Measurements from ENCODE around the gene C3. TPM values are rescaled to one million over a fixed set of nuclear protein-coding genes. Genes with fewer than 3 reads are reported as not detected.
A peak's percentile ranks its signal among the peaks of the same experiment; 100 is the strongest.
"Not testable (repeated sequence)": the region's sequence is repeated elsewhere in the genome, so short reads cannot be mapped to it uniquely, and the experiment has no call there.

C3 gene
- polyA plus RNA-seq, 3 donors, result 2.4 to 5.3 (median 3.2) TPM

- H3K36me3 ChIP-seq (replicated peaks in 1 of 2; ENCODE audit: control insufficient read depth in 1 of 2, insufficient read depth in 2 of 2, low read length in 2 of 2), result no peaks in the 10 kb centered on the region
- no peaks in the 10 kb centered on the region for H3K9me3 ChIP-seq (replicated peaks in 1 of 2; ENCODE audit: control insufficient read depth in 1 of 2, insufficient read depth in 1 of 2, low read length in 2 of 2)
- H3K79me2 ChIP-seq (ENCODE audit: insufficient read depth, low read length), result no peaks in the 10 kb centered on the region
- H3K4me2 ChIP-seq (replicated peaks; ENCODE audit: extremely low read depth, low read length, poor library complexity, severe bottlenecking), result no peak overlapping the region
- Mint-ChIP-seq H3K27me3 (ENCODE audit: low read depth in 3 of 3) (peaks cover 43 to 55% (median 44%) of the 10 kb centered on the region in 3 donors), H3K4me3 (peak overlapping the region in 1 of 2 donors; percentile 75), H3K4me1 (peaks cover 9% of the 10 kb centered on the region), H3K9me3 (peaks cover 0 to 12% (median 0%) of the 10 kb centered on the region in 7 donors), H3K36me3 (no peaks in the 10 kb centered on the region), H3K27ac (peak overlapping the region in 1 of 7 donors; percentile 30)
- intact Hi-C loops (cut with micrococcal nuclease), result loop anchor here in 1 of 2 donors (5.0 kb wide), 1 partner anchor 78 kb away; no protein-coding TSS in a partner anchor
- H3K4me3 ChIP-seq (replicated peaks in 1 of 3; ENCODE audit: low read depth in 2 of 3, low read length in 3 of 3), result no peak overlapping the region
- peak; percentile 49 for TF ChIP-seq CTCF (IDR thresholded peaks at IDR 0.05)
- H3K4me1 ChIP-seq (ENCODE audit: control insufficient read depth in 1 of 2, insufficient read depth in 2 of 2, low read length in 2 of 2), result no peaks in the 10 kb centered on the region
- no peaks in the 10 kb centered on the region for H4K20me1 ChIP-seq (ENCODE audit: insufficient read depth, low read length)
- H2AFZ ChIP-seq (ENCODE audit: insufficient read depth, low read depth, low read length, poor library complexity, severe bottlenecking), result no peak overlapping the region
- 15% methylated on average over 29 of the region's 30 CpGs for WGBS (ENCODE audit: insufficient coverage)
- no peak overlapping the region for H3K9ac ChIP-seq (ENCODE audit: insufficient read depth, low read length, poor library complexity, severe bottlenecking)
- no peak overlapping the region for H3K27ac ChIP-seq (ENCODE audit: low read depth in 1 of 2, low read length in 2 of 2)
- DNase-seq, result peak; percentile 31 to 50 (median 45)
- peaks cover 3 to 30% of the 10 kb centered on the region in 2 donors for H3K27me3 ChIP-seq (ENCODE audit: control insufficient read depth in 2 of 2, insufficient read depth in 2 of 2, low read length in 2 of 2)
Measured at GRCh38 chr19:6710273-6711077, 10.0 kb downstream of the C3 start.

- Mint-ChIP-seq H3K27ac (no peak overlapping the region), H3K4me1 (peaks cover 9% of the 10 kb centered on the region), H3K4me3 (peak overlapping the region in 1 of 2 donors; percentile 59), H3K9me3 (peaks cover 0 to 12% (median 0%) of the 10 kb centered on the region in 7 donors), H3K27me3 (ENCODE audit: low read depth in 3 of 3) (peaks cover 44 to 58% (median 46%) of the 10 kb centered on the region in 3 donors), H3K36me3 (no peaks in the 10 kb centered on the region)
- Histone ChIP-seq H3K9me3 (replicated peaks in 1 of 2; ENCODE audit: control insufficient read depth in 1 of 2, insufficient read depth in 1 of 2, low read length in 2 of 2) (no peaks in the 10 kb centered on the region), H3K27ac (ENCODE audit: low read depth in 1 of 2, low read length in 2 of 2) (no peak overlapping the region), H3K9ac (ENCODE audit: insufficient read depth, low read length, poor library complexity, severe bottlenecking) (no peak overlapping the region), H3K79me2 (ENCODE audit: insufficient read depth, low read length) (no peaks in the 10 kb centered on the region), H4K20me1 (ENCODE audit: insufficient read depth, low read length) (no peaks in the 10 kb centered on the region), H3K4me1 (ENCODE audit: control insufficient read depth in 1 of 2, insufficient read depth in 2 of 2, low read length in 2 of 2) (no peaks in the 10 kb centered on the region), H3K36me3 (replicated peaks in 1 of 2; ENCODE audit: control insufficient read depth in 1 of 2, insufficient read depth in 2 of 2, low read length in 2 of 2) (no peaks in the 10 kb centered on the region), H3K27me3 (ENCODE audit: control insufficient read depth in 2 of 2, insufficient read depth in 2 of 2, low read length in 2 of 2) (peaks cover 3 to 28% of the 10 kb centered on the region in 2 donors), H3K4me3 (replicated peaks in 1 of 3; ENCODE audit: low read depth in 2 of 3, low read length in 3 of 3) (no peak overlapping the region), H3K4me2 (replicated peaks; ENCODE audit: extremely low read depth, low read length, poor library complexity, severe bottlenecking) (no peak overlapping the region), H2AFZ (ENCODE audit: insufficient read depth, low read depth, low read length, poor library complexity, severe bottlenecking) (no peak overlapping the region)
- intact Hi-C loops (cut with micrococcal nuclease), result loop anchor here in 1 of 2 donors (10.0 kb wide), 1 partner anchor 65 kb away; no protein-coding TSS in a partner anchor
- no peak for TF ChIP-seq CTCF (IDR thresholded peaks at IDR 0.05)
- no peak for DNase-seq
- 44% methylated on average over 12 of the region's 14 CpGs for WGBS (ENCODE audit: insufficient coverage)
Measured at GRCh38 chr19:6709549-6709948, 10.9 kb downstream of the C3 start.

GRCh38 chr19:6708913-6709312, 11.5 kb downstream of the C3 start:
- peaks cover 3 to 28% of the 10 kb centered on the region in 2 donors for H3K27me3 ChIP-seq (ENCODE audit: control insufficient read depth in 2 of 2, insufficient read depth in 2 of 2, low read length in 2 of 2)
- not testable (repeated sequence) for H2AFZ ChIP-seq (ENCODE audit: insufficient read depth, low read depth, low read length, poor library complexity, severe bottlenecking); H3K79me2 ChIP-seq (ENCODE audit: insufficient read depth, low read length); H3K4me1 Mint-ChIP-seq; H3K4me1 ChIP-seq (ENCODE audit: control insufficient read depth in 1 of 2, insufficient read depth in 2 of 2, low read length in 2 of 2); DNase-seq; H3K4me2 ChIP-seq (replicated peaks; ENCODE audit: extremely low read depth, low read length, poor library complexity, severe bottlenecking); H3K9ac ChIP-seq (ENCODE audit: insufficient read depth, low read length, poor library complexity, severe bottlenecking); H3K4me3 ChIP-seq (replicated peaks in 1 of 3; ENCODE audit: low read depth in 2 of 3, low read length in 3 of 3); H3K36me3 ChIP-seq (replicated peaks in 1 of 2; ENCODE audit: control insufficient read depth in 1 of 2, insufficient read depth in 2 of 2, low read length in 2 of 2); H4K20me1 ChIP-seq (ENCODE audit: insufficient read depth, low read length); H3K27ac Mint-ChIP-seq; H3K9me3 ChIP-seq (replicated peaks in 1 of 2; ENCODE audit: control insufficient read depth in 1 of 2, insufficient read depth in 1 of 2, low read length in 2 of 2); H3K27ac ChIP-seq (ENCODE audit: low read depth in 1 of 2, low read length in 2 of 2); H3K36me3 Mint-ChIP-seq
- peaks cover 0 to 12% (median 0%) of the 10 kb centered on the region in 7 donors for H3K9me3 Mint-ChIP-seq
- intact Hi-C loops (cut with micrococcal nuclease), result loop anchor here in 1 of 2 donors (10.0 kb wide), 1 partner anchor 64 kb away; no protein-coding TSS in a partner anchor
- H3K27me3 Mint-ChIP-seq (ENCODE audit: low read depth in 3 of 3), result peaks cover 43 to 56% (median 44%) of the 10 kb centered on the region in 3 donors
- WGBS (ENCODE audit: insufficient coverage), result 94% methylated on average over 10 of the region's 12 CpGs
- peak overlapping the region in 1 of 2 donors; percentile 59 for H3K4me3 Mint-ChIP-seq

Measured in CD14-positive monocyte (primary cell).